NB4 (cell line): ENCODE measurements around the gene PASK.

Experiments used
- MYC ChIP-seq: IDR thresholded peaks from 2 replicates; pipeline ENCODE4 v1.6.1; 2011; ENCODE audit warnings: low read depth, low read length
- POLR2A ChIP-seq: IDR thresholded peaks from 2 replicates; pipeline ENCODE4 v1.6.1; 2011; ENCODE audit warnings: mild to moderate bottlenecking; ENCODE audit not compliant: insufficient read length; ENCODE audit errors: extremely low read depth
- TF ChIP-seq, protein P1 (sequence below): IDR thresholded peaks from one replicate; pipeline ENCODE4 v1.5.1; 2012; ENCODE audit warnings: low read depth, low read length
- TF ChIP-seq, protein P2 (sequence below): IDR thresholded peaks from 2 replicates; pipeline ENCODE4 v1.6.1; 2011; ENCODE audit warnings: low read depth, low read length

DNA sequence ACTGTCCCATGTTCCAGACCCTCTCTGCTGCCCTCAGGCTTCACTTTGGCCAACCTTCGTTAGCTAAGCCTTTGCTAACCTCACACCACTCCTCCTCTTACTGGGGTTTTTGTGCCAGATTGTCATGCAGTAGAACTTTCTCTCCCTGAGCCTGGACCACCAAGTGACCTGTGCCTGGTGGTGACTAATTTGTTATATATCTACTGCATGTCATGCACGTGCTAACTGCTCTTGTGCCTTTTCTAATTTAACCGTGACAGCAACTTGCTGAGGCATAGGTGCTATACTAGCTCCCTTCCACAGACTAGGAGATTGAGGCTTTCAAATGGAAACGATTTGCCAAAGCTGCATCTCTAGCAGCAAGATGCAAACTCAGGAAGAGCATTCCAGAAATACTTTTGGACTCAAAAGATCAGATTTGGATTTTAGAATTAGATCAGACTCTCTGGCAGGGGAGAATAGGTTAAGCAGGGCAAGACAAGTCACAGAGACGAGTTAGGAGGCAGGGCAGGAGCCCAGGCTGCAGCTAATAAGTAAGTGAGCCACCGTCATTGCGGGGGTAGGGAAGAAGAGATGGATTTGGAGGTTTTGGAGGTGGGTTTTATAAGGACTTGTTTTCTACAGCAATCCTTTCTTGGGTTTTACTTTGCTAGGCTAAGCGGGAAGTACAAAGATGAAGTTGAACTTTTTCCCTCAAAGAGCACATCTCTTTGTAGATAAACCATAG, 2.8 kb upstream of the PASK start:
- TF ChIP-seq, protein P1, sequence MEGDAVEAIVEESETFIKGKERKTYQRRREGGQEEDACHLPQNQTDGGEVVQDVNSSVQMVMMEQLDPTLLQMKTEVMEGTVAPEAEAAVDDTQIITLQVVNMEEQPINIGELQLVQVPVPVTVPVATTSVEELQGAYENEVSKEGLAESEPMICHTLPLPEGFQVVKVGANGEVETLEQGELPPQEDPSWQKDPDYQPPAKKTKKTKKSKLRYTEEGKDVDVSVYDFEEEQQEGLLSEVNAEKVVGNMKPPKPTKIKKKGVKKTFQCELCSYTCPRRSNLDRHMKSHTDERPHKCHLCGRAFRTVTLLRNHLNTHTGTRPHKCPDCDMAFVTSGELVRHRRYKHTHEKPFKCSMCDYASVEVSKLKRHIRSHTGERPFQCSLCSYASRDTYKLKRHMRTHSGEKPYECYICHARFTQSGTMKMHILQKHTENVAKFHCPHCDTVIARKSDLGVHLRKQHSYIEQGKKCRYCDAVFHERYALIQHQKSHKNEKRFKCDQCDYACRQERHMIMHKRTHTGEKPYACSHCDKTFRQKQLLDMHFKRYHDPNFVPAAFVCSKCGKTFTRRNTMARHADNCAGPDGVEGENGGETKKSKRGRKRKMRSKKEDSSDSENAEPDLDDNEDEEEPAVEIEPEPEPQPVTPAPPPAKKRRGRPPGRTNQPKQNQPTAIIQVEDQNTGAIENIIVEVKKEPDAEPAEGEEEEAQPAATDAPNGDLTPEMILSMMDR, result no peak
- TF ChIP-seq POLR2A (no peak), MYC (no peak)
- TF ChIP-seq, protein P2, sequence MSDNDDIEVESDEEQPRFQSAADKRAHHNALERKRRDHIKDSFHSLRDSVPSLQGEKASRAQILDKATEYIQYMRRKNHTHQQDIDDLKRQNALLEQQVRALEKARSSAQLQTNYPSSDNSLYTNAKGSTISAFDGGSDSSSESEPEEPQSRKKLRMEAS, result no peak
